ENCODE data around the gene MRPL17. TPM values are rescaled to one million over a fixed set of nuclear protein-coding genes. Genes with fewer than 3 reads are reported as not detected.
A peak's percentile ranks its signal among the peaks of the same experiment; 100 is the strongest.

MRPL17 gene
- total RNA-seq, 1 donor from 2014 or later = 48.6 TPM

DNA sequence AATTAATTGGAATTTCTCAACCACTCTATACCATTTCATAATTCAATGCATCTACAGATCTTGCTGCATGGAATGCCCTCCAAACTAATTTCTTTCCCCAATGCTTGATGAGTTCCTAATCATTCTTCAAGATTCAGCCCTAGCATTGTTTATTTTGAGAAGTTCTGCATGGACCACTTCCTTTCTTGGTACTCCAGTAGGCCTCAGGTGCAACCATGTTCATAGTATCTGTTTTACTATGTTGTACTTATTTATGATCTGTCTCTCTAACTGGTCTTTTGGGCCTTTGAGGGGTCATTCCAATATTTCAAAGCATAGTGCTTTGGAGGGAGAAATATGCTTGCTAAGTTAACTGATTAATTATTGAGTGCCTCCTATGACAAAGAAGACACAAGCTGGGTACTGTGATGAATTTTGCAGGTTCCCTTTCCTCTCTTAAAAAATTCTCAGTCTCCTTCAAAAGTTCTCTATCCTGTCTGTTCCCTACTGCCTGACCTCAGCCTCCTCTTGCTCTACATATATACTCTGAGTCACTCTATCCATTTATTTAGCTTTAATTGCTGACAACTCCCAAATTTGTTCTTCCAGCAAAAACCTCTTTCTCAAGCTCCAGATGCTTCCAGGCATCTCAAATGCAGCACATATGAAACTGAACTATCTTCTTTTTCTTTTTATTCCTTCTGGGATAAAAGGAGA is 9.5 kb downstream of the MRPL17 start:
- no peak overlapping the region for H3K27ac Mint-ChIP-seq (ENCODE audit: unreplicated experiment)
- TF ChIP-seq, protein P1, sequence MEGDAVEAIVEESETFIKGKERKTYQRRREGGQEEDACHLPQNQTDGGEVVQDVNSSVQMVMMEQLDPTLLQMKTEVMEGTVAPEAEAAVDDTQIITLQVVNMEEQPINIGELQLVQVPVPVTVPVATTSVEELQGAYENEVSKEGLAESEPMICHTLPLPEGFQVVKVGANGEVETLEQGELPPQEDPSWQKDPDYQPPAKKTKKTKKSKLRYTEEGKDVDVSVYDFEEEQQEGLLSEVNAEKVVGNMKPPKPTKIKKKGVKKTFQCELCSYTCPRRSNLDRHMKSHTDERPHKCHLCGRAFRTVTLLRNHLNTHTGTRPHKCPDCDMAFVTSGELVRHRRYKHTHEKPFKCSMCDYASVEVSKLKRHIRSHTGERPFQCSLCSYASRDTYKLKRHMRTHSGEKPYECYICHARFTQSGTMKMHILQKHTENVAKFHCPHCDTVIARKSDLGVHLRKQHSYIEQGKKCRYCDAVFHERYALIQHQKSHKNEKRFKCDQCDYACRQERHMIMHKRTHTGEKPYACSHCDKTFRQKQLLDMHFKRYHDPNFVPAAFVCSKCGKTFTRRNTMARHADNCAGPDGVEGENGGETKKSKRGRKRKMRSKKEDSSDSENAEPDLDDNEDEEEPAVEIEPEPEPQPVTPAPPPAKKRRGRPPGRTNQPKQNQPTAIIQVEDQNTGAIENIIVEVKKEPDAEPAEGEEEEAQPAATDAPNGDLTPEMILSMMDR (IDR thresholded peaks at IDR 0.05) = no peak
- no peaks in the 10 kb centered on the region for H3K27me3 Mint-ChIP-seq (ENCODE audit: low read depth)
- DNase-seq (ENCODE audit: low spot score) = no peak
- no peaks in the 10 kb centered on the region for H3K9me3 Mint-ChIP-seq (ENCODE audit: low read depth)
- no peaks in the 10 kb centered on the region for H3K4me1 Mint-ChIP-seq (ENCODE audit: low read depth)
- no peaks in the 10 kb centered on the region for H3K36me3 Mint-ChIP-seq (ENCODE audit: low read depth)
- H3K4me3 Mint-ChIP-seq (ENCODE audit: unreplicated experiment) = no peak overlapping the region

DNA sequence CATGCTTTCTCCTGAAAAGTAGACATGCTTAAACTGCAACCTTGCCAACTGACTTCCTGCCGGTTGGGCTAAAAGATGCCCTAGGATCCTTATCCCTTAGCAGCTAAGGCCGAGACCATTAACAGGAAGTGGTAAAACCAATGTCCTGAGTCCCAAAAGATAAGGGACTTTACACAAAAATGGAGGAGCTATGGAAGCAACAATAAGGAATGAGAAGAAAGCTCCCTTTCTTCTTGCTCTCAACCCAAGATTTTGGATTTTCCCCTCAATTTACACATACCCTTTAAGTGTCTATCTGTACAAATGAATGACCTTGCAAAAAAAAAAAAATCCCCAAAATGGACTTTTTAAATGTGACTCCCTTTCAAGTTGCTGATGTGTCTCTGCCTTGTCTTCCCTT is 11.1 kb downstream of the MRPL17 start:
- Mint-ChIP-seq H3K27ac (ENCODE audit: unreplicated experiment) (no peak overlapping the region), H3K9me3 (ENCODE audit: low read depth) (no peaks in the 10 kb centered on the region), H3K4me3 (ENCODE audit: unreplicated experiment) (no peak overlapping the region)

DNA sequence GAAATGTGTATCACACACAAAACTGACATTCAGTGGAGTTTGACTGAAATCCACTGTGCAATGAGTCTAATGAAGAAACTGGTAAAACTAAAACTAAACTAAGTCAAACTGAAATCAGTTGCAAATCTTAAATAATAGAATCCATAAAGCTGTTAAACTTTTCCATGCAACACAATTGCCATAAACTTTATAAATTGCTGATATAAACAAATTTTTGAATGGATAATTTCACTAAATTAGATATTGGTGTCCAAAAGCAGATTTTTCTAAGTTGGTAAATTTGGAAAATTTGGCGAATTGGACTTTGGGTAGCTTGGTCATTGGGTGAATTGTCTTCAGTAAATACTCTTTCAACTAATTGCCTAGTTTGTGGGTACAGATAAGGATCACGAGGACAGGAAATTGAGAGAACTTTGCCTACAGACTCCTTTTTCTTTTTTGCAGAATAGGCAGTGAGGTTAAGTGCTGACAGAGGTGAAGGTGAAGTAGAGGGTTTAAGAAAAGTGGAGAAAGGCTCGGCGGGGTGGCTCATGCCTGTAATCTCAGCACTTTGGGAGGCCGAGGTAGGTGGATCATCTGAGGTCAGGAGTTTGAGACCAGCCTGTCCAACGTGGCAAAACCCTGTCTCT is 12.8 kb downstream of the MRPL17 start:
- no peaks in the 10 kb centered on the region for H3K9me3 Mint-ChIP-seq (ENCODE audit: low read depth)
- H3K4me1 Mint-ChIP-seq (ENCODE audit: low read depth) = no peaks in the 10 kb centered on the region
- TF ChIP-seq, protein P1 (IDR thresholded peaks at IDR 0.05) = no peak
- H3K36me3 Mint-ChIP-seq (ENCODE audit: low read depth) = no peaks in the 10 kb centered on the region
- H3K27ac Mint-ChIP-seq (ENCODE audit: unreplicated experiment) = no peak overlapping the region
- no peaks in the 10 kb centered on the region for H3K27me3 Mint-ChIP-seq (ENCODE audit: low read depth)
- no peak for DNase-seq (ENCODE audit: low spot score)
- H3K4me3 Mint-ChIP-seq (ENCODE audit: unreplicated experiment) = no peak overlapping the region

More for the DNA sequence above, 11.1 kb downstream of the MRPL17 start:
- Mint-ChIP-seq H3K4me1 (ENCODE audit: low read depth) (no peaks in the 10 kb centered on the region), H3K36me3 (ENCODE audit: low read depth) (no peaks in the 10 kb centered on the region), H3K27me3 (ENCODE audit: low read depth) (no peaks in the 10 kb centered on the region)
- TF ChIP-seq, protein P1 (IDR thresholded peaks at IDR 0.05) = no peak
- DNase-seq (ENCODE audit: low spot score) = no peak

DNA sequence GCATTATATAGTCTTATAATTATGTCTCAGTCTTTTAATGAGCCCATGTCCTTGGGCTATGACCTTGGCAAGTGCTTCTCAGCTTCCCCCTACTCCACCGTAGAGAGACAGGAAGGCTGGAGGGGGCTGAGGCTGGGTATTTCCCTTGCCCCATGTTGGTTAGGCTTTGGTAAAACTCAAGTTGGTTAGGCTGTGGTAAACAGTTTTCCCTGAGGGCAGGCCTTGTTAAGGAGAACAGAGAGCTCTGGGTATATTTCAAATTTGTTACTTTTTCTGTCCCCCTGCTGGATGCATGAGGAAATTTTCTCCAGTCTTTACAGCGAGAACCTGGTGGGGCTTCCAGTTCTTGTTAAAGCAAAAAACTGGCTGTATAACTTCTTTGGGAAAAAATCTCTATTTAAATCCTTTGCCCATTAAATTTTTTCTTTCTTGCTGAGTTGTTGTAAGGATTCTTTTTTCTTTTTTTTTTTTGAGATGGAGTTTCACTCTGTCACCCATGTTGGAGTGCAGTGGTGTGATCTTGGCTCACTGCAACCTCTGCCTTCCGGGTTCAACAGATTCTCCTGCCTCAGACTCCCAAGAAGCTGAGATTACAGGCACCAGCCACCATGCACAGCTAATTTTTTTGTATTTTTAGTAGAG is 15.3 kb downstream of the MRPL17 start:
- Mint-ChIP-seq H3K9me3 (ENCODE audit: low read depth) (no peaks in the 10 kb centered on the region), H3K27ac (ENCODE audit: unreplicated experiment) (no peak overlapping the region), H3K4me3 (ENCODE audit: unreplicated experiment) (no peak overlapping the region), H3K36me3 (ENCODE audit: low read depth) (no peaks in the 10 kb centered on the region), H3K27me3 (ENCODE audit: low read depth) (no peaks in the 10 kb centered on the region), H3K4me1 (ENCODE audit: low read depth) (peaks cover 16% of the 10 kb centered on the region)
- DNase-seq (ENCODE audit: low spot score) = no peak
- TF ChIP-seq, protein P1 (IDR thresholded peaks at IDR 0.05) = peak; percentile 76

DNA sequence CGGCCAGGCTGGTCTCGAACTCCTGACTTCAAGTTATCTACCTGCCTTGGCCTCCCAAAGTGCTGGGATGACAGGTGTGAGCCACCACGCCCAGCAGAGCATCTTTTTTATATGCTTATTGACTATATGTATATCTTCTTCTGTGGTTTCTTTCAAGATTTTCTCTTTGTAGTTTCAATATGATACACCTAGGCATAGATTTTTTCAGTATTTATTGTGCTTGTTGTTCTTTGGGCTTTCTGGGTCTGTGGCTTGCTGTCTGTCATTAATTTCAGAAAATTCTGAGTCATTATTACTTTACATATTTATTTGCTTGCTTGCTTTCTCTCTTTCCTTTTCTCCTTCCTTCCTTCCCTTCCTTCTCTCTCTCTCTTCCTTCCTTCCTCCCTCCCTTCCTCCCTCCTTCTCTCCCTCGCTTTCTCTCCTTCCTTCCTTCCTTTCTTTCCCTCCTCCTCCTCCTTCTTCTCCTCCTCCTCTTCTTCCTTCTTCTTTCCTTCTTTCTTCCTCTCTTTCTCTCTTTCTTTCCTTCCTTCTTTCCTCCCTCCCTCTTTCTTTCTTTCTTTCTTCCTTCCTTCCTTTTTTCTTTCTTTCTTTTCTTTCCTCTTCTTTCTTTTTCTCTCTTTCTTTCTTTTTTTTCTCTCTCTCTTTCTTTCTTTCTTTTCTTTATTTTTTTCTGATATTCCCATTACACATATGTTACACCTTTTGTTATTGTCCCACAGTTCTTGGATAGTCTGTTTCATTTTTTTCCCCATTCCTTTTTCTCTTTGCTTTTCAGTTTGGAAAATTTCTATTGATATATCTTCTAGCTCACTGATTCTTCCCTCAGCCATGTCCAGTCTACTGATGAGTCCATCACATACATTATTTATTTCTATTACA is 16.6 kb downstream of the MRPL17 start:
- TF ChIP-seq, protein P1 (IDR thresholded peaks at IDR 0.05) = no peak
- Mint-ChIP-seq H3K27ac (ENCODE audit: unreplicated experiment) (no peak overlapping the region), H3K4me1 (ENCODE audit: low read depth) (peaks cover 16% of the 10 kb centered on the region), H3K4me3 (ENCODE audit: unreplicated experiment) (no peak overlapping the region), H3K36me3 (ENCODE audit: low read depth) (no peaks in the 10 kb centered on the region), H3K27me3 (ENCODE audit: low read depth) (no peaks in the 10 kb centered on the region), H3K9me3 (ENCODE audit: low read depth) (no peaks in the 10 kb centered on the region)
- no peak for DNase-seq (ENCODE audit: low spot score)
